GM19099 (cell line): ENCODE data around the gene EAPP.

Source experiments
- POLR2A ChIP-seq: IDR thresholded peaks from 3 replicates; pipeline ENCODE4 v1.6.1; 2011; ENCODE audit warnings: low read depth; ENCODE audit not compliant: insufficient read length; ENCODE audit errors: extremely low read depth

The EAPP gene

GRCh38 chr14:34474187-34474679 lies 65.3 kb downstream of the EAPP start:
- no peak for TF ChIP-seq POLR2A

GRCh38 chr14:34472706-34473279 lies 66.7 kb downstream of the EAPP start:
- no peak for TF ChIP-seq POLR2A

GRCh38 chr14:34470319-34470718 lies 69.2 kb downstream of the EAPP start:
- TF ChIP-seq POLR2A: no peak

- TF ChIP-seq POLR2A: no peak
Measured at GRCh38 chr14:34466691-34467090, 72.8 kb downstream of the EAPP start.
